Measurements from ENCODE around the gene TSPEAR. TPM values are rescaled to one million over a fixed set of nuclear protein-coding genes. Genes with fewer than 3 reads are reported as not detected.

The TSPEAR gene
- polyA plus RNA-seq, 1 of the 3 experiments (the other 2 are of a cell fraction): 0.08 TPM

DNA sequence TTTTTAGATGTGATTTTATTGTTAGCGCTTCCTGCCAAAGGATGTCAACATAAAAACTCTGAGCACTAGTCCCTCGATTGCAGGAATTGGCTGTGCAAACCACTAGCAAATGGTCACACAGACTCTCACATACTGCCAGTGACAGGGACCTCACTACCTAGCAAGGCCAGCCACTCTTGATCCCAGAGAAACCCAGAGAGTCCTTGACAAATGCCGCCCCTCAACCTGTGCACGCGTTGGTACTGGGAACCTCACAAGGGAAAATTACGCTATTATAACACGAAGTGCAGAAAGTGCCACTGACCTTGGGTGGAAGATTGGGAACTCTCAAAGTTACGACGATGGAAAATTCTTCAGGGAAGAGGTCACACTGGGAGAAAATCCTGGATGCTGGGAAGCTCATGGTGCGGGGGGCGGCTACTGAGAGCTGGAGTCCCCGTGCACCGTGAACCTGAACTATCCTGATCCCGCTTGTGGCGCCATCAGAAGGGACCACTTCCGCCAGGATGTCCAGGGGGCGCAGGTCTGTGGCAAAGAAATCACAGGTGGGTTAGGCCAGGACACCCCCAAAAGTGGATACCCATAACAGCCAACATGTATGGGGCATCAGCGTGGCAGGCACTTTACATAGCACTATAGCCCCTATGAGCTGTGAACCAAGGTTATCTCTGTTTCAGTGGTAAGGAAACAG lies 143.7 kb downstream of the TSPEAR start:
- H3K79me2 ChIP-seq (ENCODE audit: insufficient read depth): no peaks in the 10 kb centered on the region
- CTCF ChIA-PET: no interaction called here
- H3K36me3 ChIP-seq (replicated peaks in 1 of 2; ENCODE audit: control insufficient read depth in 1 of 2, insufficient read depth in 2 of 2, low read length in 1 of 2): no peaks in the 10 kb centered on the region
- POLR2A ChIA-PET: no interaction called here
- no peak for DNase-seq
- no peaks in the 10 kb centered on the region for H4K20me1 ChIP-seq (ENCODE audit: insufficient read depth)
- no peaks in the 10 kb centered on the region for H3K9me2 ChIP-seq
- no peak overlapping the region for H3K4me3 ChIP-seq (ENCODE audit: low read depth in 2 of 2, low read length in 1 of 2)
- peaks cover 32% of the 10 kb centered on the region; the same call in 1 of the 2 replicates for H3K27me3 ChIP-seq (ENCODE audit: insufficient read depth)
- 45% methylated on average over 17 of the region's 18 CpGs for WGBS (ENCODE audit: low lambda C conversion rate)
- H3K27ac ChIP-seq (ENCODE audit: low read depth in 2 of 2, low read length in 1 of 2): no peak overlapping the region
- no peak overlapping the region for H3K4me2 ChIP-seq
- no peak overlapping the region for H3K9ac ChIP-seq
- no peak overlapping the region for H2AFZ ChIP-seq (ENCODE audit: low read depth)
- no peaks in the 10 kb centered on the region for H3K9me3 ChIP-seq
- no peaks in the 10 kb centered on the region for H3K4me1 ChIP-seq (ENCODE audit: control insufficient read depth in 1 of 2, insufficient read depth in 2 of 2, low read depth in 1 of 2, low read length in 1 of 2)
- no peak for TF ChIP-seq EZH2phosphoT487 (IDR thresholded peaks at IDR 0.05; ENCODE audit: borderline replicate concordance, low read depth)
- H3F3A ChIP-seq (replicated peaks; ENCODE audit: insufficient read depth): no peaks in the 10 kb centered on the region

DNA sequence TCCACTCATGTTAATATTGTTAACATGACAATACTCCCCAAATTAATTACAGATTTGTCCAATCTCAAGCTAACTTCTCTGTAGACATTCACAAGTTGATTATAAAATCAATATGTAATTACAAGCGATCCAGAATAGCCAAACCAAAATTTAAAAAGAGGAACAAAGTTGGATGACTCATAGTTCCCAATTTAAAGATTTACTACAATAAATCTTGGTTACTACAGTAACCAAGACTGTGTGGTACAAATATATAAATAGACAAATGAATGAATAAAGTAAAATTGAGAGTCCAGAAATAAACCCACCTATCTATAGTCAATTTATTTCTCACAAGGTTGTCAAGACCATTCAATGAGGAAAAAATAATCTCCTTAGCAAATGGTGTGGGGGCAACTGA lies 145.0 kb downstream of the TSPEAR start:
- POLR2A ChIA-PET: no interaction called here

More for the DNA sequence above, 145.0 kb downstream of the TSPEAR start:
- Histone ChIP-seq H3K4me3 (ENCODE audit: low read depth in 2 of 2, low read length in 1 of 2) (no peak overlapping the region), H3K9me2 (no peaks in the 10 kb centered on the region), H3K36me3 (replicated peaks in 1 of 2; ENCODE audit: control insufficient read depth in 1 of 2, insufficient read depth in 2 of 2, low read length in 1 of 2) (no peaks in the 10 kb centered on the region), H3K9ac (no peak overlapping the region), H4K20me1 (ENCODE audit: insufficient read depth) (no peaks in the 10 kb centered on the region), H3F3A (replicated peaks; ENCODE audit: insufficient read depth) (no peaks in the 10 kb centered on the region), H3K9me3 (no peaks in the 10 kb centered on the region), H3K4me2 (no peak overlapping the region), H3K27me3 (ENCODE audit: insufficient read depth) (peaks cover 19% of the 10 kb centered on the region; the same call in 1 of the 2 replicates), H3K79me2 (ENCODE audit: insufficient read depth) (no peaks in the 10 kb centered on the region), H2AFZ (ENCODE audit: low read depth) (no peak overlapping the region), H3K4me1 (ENCODE audit: control insufficient read depth in 1 of 2, insufficient read depth in 2 of 2, low read depth in 1 of 2, low read length in 1 of 2) (no peaks in the 10 kb centered on the region), H3K27ac (ENCODE audit: low read depth in 2 of 2, low read length in 1 of 2) (no peak overlapping the region)
- TF ChIP-seq, protein P1, sequence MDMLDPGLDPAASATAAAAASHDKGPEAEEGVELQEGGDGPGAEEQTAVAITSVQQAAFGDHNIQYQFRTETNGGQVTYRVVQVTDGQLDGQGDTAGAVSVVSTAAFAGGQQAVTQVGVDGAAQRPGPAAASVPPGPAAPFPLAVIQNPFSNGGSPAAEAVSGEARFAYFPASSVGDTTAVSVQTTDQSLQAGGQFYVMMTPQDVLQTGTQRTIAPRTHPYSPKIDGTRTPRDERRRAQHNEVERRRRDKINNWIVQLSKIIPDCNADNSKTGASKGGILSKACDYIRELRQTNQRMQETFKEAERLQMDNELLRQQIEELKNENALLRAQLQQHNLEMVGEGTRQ (IDR thresholded peaks at IDR 0.05; ENCODE audit: borderline replicate concordance, low read depth, low read length): no peak
- TF ChIP-seq, protein P2, sequence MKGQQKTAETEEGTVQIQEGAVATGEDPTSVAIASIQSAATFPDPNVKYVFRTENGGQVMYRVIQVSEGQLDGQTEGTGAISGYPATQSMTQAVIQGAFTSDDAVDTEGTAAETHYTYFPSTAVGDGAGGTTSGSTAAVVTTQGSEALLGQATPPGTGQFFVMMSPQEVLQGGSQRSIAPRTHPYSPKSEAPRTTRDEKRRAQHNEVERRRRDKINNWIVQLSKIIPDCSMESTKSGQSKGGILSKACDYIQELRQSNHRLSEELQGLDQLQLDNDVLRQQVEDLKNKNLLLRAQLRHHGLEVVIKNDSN (IDR thresholded peaks at IDR 0.05; ENCODE audit: borderline replicate concordance, low read depth): no peak
- TF ChIP-seq, protein P3, sequence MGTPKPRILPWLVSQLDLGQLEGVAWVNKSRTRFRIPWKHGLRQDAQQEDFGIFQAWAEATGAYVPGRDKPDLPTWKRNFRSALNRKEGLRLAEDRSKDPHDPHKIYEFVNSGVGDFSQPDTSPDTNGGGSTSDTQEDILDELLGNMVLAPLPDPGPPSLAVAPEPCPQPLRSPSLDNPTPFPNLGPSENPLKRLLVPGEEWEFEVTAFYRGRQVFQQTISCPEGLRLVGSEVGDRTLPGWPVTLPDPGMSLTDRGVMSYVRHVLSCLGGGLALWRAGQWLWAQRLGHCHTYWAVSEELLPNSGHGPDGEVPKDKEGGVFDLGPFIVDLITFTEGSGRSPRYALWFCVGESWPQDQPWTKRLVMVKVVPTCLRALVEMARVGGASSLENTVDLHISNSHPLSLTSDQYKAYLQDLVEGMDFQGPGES (IDR thresholded peaks at IDR 0.05; ENCODE audit: low read depth, low read length): no peak
- TF ChIP-seq EZH2phosphoT487 (IDR thresholded peaks at IDR 0.05; ENCODE audit: borderline replicate concordance, low read depth) (no peak), RCOR1 (IDR thresholded peaks at IDR 0.05; ENCODE audit: low read length) (no peak), NRF1 (IDR thresholded peaks at IDR 0.05; ENCODE audit: low read depth, low read length) (no peak), GATA2 (CRISPR knock-in tag; IDR thresholded peaks at IDR 0.05) (no peak), RXRA (IDR thresholded peaks at IDR 0.05; ENCODE audit: borderline replicate concordance, low read depth) (no peak)
- TF ChIP-seq, protein P4, sequence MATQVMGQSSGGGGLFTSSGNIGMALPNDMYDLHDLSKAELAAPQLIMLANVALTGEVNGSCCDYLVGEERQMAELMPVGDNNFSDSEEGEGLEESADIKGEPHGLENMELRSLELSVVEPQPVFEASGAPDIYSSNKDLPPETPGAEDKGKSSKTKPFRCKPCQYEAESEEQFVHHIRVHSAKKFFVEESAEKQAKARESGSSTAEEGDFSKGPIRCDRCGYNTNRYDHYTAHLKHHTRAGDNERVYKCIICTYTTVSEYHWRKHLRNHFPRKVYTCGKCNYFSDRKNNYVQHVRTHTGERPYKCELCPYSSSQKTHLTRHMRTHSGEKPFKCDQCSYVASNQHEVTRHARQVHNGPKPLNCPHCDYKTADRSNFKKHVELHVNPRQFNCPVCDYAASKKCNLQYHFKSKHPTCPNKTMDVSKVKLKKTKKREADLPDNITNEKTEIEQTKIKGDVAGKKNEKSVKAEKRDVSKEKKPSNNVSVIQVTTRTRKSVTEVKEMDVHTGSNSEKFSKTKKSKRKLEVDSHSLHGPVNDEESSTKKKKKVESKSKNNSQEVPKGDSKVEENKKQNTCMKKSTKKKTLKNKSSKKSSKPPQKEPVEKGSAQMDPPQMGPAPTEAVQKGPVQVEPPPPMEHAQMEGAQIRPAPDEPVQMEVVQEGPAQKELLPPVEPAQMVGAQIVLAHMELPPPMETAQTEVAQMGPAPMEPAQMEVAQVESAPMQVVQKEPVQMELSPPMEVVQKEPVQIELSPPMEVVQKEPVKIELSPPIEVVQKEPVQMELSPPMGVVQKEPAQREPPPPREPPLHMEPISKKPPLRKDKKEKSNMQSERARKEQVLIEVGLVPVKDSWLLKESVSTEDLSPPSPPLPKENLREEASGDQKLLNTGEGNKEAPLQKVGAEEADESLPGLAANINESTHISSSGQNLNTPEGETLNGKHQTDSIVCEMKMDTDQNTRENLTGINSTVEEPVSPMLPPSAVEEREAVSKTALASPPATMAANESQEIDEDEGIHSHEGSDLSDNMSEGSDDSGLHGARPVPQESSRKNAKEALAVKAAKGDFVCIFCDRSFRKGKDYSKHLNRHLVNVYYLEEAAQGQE (IDR thresholded peaks at IDR 0.05; ENCODE audit: low read depth, low read length): no peak
- TF ChIP-seq, protein P5, sequence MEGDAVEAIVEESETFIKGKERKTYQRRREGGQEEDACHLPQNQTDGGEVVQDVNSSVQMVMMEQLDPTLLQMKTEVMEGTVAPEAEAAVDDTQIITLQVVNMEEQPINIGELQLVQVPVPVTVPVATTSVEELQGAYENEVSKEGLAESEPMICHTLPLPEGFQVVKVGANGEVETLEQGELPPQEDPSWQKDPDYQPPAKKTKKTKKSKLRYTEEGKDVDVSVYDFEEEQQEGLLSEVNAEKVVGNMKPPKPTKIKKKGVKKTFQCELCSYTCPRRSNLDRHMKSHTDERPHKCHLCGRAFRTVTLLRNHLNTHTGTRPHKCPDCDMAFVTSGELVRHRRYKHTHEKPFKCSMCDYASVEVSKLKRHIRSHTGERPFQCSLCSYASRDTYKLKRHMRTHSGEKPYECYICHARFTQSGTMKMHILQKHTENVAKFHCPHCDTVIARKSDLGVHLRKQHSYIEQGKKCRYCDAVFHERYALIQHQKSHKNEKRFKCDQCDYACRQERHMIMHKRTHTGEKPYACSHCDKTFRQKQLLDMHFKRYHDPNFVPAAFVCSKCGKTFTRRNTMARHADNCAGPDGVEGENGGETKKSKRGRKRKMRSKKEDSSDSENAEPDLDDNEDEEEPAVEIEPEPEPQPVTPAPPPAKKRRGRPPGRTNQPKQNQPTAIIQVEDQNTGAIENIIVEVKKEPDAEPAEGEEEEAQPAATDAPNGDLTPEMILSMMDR (IDR thresholded peaks at IDR 0.05): no peak
- CTCF ChIA-PET: interaction anchor here (1.0 kb wide), 1 partner anchor 227 kb away, joined by 3 read pairs; no protein-coding TSS in a partner anchor
- no peak for DNase-seq
- WGBS (ENCODE audit: low lambda C conversion rate): 2% methylated on average over 1 of the region's 1 CpG

All from SK-N-SH (cell line).